AG08395 (cell line): Measurements from ENCODE around the gene TMEM163.
"Not testable (repeated sequence)": the region's sequence is repeated elsewhere in the genome, so short reads cannot be mapped to it uniquely, and the experiment has no call there.

ENCODE experiments used
- DNase-seq: peaks from one replicate; pipeline ENCODE4 v3.0.0; 2012; ENCODE audit warnings: mixed read lengths, low spot score

The TMEM163 gene

DNA sequence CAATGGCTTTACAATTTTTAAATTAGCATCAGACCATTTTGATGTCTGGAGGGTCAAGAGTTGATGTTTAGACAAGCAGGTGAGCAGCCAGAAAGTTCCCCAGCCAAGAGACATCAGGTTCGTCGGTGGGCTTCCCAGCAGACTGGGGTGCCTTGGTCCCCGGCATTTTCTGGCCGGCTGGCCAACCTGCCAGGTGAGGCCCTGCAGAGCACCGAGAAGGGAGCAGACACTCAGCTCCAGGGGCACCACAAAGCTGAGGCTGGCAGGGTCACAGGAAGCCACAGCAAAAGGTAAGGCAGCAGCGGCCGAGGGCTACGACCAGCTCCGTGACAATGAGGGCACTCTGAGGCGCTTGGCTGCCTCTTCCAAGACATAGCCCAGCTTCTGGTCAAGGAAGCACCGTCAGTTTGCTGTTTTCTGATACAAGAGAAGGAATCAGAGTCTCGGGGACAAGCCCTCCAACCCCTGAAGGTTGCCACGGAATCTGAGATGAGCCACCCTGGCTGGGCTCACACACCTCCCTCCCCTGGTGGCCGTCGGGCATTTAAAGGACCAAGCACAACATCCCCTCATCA is 235.9 kb downstream of the TMEM163 start:
- no peak for DNase-seq

DNA sequence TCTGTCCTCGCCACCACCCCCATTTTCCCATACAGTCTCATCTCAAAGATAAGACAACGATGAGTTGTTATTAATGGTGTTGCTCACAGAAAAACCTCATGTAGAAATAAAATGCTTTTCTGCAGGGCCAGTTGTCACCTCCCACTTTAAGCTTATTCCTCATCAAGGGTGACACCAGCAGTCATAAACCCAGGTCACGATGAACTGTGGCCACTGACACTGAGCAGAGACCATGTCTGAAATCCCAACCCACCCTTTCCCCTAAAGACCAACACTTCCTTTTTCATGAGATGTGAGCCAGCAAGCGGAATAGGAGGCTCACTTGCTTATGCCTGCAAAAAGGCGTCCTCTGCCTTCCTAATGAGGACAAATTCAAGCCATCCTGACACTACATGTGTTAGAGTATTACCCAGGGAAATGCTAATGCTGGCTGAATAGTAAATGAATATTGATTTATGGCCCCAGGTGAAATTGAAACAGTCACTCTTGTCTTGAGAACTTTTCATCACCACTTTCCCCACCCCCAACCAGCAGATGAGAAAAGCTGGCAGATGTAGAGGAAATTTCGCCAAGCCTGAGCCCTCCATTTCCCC is 236.6 kb downstream of the TMEM163 start:
- DNase-seq = no peak

DNA sequence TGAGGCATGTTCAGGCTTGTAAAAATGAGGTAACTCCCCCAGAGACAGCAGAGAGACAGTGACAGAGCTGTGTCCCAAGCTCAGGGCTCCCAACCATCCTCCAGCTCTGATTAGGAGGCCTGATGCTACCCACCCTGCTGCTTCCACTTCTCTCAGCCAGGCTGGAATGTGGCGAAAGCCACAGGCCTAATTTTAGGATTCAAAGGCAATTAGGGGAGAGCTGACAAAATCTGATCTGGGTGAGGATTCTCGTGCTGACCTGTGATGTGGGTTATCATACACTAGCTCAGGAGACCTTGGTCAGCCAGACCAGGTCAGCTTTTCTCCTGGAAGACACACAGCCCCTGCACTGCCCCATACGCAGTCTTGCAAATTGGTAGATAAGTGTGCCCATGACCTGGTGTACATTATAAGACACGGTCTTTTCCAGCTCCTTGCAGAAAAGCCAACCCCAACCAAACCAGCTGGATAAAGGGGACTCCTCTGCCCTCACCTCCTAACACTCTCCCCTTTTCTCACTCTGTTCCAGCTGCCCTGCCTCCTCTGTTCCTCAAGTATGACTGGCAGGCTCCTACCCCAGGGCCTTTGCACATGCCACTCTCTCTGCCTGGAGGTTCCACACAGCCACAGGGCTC is 239.0 kb downstream of the TMEM163 start:
- no peak for DNase-seq

DNA sequence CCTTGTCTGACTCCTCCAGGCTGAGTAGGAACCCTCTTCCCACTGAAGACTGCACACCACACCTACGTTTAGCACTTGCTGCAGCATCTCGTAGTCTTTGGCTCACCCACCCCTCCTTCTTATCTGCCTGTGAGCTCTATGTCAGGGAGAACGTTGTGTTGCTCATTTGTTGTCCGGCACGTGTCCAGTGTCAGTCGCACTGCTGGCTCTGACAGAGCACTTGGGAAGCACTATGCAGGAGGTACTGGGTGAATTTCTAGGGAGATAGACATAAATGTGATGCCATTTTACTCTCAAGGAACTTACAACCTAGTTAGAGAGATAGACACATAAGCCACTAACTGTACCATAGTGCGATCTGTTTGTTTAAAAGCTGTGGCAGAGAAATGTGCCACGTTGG is 241.8 kb downstream of the TMEM163 start:
- not testable (repeated sequence) for DNase-seq

DNA sequence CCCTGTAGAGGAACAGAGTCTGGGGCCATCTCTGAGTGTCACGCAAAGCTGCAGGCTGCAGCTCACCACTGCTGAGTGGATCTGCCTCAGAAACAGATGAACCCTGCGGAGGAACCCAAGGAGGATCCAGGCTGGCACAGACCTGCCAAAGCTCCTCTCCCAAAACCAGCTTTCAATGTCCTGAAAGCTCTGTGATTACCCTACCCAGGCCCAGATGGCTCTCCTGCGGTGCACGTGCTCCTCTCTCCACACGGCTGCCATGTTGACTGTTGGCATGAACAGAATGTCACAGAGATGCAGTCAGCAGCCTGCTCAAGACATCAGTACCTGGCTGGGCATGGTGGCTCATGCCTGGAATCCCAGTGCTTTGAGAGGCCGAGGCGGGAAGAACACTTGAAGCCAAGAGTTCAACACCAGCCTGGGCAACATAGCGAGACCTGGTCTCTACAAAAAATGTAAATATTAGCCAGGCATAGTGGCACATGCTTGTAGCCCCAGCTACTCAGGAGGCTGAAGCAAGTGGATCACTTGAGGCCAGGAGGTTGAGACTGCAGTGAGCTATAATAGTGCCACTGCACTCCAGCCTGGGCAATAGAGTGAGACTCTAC is 248.1 kb downstream of the TMEM163 start:
- DNase-seq = no peak

DNA sequence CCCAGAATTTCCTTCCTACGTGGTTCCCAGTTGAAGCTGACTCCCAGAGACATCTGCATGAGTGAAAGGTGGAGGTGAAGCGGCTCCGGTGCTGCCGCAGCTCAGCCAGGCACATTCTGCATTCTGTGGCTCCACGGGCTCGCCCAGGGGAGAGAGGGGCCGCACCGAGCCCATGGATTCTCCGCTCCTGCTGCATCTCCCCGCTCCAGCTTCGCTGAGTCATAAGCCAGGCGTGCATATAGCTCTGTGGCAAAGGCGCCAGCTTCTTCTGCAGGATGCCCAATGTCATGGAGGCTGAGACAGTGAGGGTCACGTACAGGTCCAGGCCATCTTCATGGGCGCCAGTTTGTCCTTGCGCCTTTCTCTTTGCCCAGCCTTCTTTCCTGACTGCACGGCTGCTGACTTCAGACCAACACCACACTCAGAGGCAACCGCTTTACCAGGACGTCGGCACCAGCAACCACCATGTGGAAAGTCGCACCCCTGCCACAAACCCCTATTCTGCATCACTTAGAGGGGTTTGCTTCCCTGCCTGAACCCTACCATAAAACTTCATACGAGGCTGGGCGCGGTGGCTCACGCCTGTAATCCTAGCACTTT is 249.2 kb downstream of the TMEM163 start:
- DNase-seq = no peak

DNA sequence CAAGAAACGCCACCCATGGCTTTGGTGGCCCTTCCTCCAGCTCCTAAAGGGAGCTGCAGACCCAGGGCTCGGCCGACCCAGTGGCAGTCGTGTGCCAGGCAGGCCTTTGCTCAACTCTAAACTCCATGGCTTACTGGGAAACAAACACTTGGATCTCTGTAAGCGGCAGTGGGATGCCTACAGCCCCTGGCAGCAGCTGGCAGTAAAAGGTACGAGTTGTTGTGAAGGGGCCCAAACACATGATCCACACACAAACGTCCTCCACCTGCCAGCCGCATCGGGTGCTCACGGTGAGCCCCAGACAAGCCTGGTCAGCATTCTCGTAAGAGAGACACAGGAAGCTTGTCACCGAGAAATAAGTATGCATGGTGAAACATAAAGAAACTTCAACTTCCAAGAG is 250.0 kb downstream of the TMEM163 start:
- no peak for DNase-seq

DNA sequence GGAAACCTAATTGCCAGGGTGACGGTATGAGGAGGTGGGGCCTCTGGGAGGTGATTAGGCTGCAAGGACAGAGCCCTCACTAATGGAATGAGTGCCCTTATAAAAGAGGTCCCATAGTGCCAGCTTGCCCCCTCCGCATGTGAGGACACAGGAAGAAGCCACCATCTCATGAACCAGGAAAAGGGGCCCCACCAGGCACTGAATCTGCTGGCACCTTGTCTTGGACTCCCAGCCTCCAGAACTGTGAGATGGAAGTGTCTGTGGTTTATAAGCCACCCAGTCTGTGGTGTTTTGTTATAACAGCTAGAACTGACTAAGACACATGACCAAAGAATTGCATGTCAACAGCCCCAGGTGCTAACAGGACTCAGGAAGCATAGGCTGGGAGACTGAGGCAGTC is 250.6 kb downstream of the TMEM163 start:
- DNase-seq = no peak

DNA sequence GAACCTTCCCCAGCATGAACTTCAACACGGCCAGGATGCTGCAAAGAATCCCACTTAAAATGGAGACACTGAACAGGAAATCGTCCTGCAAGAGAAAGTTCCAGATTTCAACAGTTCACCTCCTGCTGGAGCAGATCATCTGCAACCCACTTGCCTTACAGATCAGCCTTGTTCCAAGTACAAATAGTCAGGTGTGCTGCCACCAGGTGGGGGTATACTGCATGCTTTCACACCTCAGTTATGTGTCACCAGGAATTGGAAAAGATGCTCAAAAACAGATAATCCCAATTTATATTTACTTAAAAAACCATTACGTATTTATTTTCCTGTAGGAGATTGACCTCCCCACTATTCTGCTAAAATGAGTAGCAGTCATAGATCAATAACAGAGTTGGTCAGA is 252.7 kb downstream of the TMEM163 start:
- DNase-seq = no peak

DNA sequence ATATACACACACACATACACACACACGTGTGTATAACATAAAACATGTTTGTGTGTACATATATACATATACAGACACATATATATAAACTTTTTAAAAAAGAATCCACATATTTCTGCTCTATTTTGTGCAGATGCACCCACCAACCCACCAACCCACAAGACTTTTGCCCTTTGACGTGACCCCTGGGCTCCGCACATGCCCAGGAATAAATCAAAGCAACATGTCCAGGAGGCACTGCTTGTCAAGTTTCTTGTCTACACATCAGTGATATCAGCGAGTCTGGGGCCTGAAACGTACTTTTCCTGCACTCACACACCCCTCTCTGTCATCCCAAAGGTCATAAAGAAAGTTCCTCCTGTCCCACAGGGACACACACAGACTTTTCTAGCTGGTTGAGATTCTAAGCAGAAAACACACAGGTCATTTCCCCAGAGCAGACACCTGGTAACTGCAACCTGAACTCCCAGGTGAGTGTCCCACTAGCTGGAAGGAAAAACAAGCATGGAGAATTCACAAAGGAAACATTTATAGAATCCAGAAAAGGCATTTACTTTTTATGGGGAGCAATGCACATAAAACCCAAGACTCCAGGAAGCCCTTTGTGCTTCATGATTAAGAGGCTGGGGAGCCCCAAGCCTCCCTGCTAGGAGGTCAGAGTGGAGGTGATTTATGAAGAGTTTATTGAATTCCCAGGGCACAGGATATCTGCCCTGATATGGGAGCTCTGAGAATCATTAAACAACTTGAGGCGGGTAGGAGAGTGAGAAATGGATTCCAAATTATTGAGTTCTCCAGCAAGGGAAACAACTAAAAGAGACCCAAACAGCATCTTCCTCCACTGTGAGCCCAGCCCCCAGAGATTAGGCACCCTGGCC is 253.3 kb downstream of the TMEM163 start:
- DNase-seq = no peak

DNA sequence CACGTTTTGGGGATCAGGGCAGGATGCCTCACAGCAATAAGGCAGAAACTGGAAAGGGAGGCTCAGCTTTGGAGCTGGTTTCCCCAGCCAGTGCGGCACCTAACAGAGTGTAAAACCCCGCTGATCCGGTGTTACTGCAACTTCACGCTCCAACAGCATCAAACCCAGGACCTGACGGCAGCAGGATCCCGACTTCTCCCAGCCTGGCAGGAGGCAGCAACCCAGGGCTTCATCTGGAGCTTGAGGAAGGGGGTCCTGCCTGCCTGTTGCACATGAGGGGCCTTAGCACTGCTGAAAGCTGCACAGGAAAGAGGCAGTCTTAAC is 255.1 kb downstream of the TMEM163 start:
- no peak for DNase-seq

DNA sequence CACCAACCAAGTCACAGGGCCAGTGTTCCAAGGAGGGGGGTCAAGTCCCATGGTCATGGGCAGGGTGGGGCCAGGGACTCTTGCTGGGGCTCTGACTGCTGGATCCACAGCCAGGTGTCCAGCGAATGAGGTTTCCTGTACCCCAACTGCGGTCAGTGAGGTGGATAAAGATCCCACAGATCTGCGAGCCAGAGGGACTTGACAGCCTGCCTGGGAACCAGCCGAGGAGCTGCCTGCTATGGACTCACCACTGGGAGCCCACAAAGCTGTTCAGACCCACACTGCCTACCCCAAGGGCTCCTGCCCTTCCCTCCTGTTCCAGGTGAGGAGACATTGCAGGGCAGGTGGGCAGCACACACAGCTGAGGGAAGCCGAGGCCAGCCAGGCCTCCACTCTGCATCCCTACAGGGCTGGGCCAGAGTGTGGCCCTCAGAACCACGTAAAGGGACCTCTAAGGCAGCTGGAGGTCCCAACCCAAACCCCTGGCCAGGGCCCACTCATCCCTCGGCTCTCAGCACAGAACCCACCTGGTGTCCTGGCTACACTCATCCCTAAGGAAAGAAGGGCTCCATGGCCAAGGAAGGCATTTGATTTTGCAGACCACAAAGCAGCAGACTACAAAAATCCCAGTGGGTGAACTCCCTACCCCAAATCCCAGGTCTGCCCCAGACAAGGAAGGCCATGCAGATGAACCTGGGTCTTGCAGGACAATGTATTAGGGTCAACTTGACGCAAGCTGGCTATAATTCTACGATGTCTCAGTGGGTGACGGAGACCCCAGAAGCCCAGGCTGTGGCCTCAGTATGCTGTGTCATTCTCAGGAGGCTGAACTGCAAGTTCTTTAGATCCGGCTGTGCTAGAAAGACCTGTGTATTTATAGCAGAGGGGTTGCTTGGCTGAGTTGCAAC is 255.8 kb downstream of the TMEM163 start:
- no peak for DNase-seq

DNA sequence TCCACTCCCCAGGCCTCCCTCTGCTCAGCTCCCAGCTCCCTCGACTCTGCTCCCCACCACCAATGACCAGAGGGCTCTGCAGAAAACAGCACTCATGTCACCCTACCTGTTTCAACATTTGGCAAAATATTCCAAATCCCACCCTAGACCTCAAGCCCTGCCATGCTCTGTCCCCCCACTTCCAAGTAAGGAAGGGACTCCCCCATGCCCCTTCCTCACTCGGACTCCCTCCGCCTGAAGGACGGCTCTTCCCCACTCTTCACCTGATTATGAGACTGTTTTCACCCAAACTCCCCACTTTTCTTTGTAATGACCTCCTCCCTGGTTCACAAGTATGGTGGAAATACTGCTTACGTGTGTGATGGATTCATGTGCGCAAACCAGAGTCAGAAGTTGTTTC is 256.5 kb downstream of the TMEM163 start:
- DNase-seq = no peak

DNA sequence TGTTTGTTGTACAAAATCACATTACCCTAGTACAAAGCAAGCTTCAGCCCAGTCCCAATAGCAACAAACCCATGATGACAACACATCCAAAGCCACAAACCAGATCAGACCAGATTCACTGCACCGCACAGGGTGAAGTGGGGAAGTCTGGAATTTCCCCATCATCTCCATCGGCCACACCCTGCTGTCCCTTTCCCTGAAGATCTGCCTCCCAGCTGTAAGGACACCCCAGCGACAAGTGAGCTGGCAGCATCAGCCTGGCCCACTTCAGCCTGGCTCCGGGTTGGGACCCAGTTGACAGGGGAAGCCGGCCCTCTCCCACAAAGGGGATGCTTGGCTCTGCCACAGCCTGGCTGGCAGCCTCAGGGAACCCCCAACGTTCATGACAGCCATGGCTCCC is 257.3 kb downstream of the TMEM163 start:
- DNase-seq = peak; percentile 49

DNA sequence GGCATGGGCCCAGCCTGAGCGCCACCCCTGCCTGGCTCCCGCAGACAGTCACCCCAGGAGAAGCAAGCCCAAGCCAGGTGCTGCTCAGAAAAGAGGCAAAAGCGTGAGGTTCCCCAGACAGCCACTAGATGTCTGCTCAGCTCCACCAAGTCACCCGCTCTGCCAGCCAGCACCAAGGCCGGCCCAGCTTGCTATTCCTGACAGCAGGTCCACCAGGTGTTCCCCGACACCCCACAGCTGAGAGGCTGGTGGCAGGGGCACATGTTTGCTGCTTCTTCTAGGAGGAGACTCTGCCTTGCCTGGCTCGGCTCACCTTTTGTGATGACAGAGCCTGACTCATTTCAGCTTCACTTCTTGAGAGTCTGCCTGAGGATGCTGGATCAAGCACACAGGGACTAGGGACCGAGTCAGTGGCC is 258.2 kb downstream of the TMEM163 start:
- DNase-seq = peak; percentile 67

DNA sequence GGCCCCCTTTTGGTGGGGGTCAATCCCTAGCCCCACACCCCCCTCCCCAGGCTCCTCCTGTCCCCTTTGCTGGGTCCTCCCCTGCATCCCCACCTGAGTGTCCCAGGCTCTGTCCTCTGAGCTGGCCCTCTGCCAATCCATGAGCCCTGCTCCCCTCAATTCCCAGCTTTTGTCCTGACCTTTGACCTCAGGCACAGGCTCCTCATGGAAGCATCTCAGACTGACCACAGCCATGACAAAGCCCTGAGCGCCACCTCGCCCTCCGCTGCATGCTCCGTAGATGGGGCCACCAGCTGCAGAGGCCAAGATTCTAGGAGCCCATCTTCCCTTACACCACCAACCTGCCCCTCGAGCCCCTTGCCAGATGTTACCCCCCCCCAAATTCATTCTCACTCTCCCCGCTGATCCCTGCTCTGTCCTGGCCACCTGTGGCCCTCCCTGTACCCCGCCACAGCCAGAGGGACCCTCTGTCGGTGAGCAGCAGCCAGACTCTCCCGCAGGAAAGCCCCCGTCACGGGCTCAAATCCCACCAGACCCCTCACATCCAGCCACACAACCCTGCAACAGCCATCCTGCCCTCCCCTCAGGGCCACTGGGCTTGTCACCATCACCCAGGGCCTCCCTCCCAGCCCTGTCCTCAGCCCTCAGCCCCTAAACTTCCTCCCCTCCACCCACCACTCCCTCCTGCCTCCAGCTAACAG is 258.9 kb downstream of the TMEM163 start:
- DNase-seq = no peak

DNA sequence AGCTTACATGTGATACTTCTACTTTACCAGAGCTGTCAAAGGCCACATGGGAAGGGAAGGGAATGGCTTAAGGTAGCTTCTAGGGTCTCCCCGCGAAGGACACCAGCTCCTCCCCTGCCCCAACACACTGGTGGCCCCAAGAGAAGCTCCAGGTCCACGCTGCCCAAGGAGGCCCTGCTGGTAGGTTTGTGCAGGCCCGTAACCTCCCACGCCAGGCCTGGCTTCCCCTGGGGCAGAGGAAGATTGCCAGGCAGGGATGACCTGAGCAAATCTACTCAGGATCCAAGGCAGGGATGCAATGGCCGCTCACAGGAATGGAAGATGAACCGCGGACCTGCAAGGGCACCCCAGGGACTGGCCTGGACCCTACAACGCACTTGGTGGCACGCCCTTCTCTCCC is 259.9 kb downstream of the TMEM163 start:
- DNase-seq = no peak

DNA sequence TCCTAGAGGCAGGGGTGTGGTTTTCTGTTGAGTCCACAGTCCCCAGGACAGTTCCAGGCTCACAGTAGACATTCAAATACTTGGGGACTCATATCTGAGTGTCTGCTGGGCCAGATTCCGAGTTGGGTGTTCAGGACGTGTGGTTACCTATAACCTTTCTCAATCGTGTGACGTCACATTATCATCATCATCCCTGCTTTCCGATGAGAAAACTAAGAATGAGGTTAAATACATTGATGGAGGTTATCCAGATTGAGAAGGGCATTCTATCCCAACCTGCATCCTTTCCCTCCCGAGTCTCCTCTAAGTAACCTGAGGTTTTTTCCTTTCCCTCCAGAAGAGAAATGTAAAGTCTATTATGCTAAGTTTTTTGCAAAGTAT is 260.3 kb downstream of the TMEM163 start:
- no peak for DNase-seq

DNA sequence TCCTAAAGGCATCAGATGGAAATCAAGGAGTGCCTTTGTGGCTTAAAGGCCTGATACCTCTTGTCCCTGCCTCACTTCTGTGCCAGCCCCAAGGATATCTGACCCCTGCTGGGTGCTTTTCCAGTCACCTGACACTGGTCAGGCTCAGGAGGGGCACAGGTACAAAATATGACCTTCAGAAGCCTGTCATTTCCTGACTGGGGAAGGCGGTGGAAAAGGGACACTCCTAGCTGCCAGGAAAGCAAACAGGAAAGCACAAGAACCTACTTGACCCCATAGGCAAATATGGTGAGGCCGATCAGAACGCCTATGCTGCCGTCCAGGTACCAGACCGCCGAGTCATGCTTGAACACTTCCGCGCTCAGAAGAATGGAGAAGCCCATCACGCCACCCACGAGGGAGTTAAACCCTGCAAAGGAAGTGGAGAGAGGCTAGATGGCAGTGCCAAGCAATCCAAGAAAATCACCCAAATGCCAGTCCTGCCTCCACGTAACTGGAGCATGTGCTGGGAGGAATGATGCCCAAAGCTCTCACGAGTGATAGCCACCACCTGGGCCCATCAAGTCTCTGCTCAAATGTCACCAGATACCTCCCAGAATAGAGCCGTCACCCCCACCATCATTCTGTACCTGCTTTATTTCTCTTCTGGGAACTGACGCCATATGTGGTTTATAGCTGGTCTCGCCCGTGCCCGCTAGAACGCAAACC is 260.9 kb downstream of the TMEM163 start:
- DNase-seq = no peak

DNA sequence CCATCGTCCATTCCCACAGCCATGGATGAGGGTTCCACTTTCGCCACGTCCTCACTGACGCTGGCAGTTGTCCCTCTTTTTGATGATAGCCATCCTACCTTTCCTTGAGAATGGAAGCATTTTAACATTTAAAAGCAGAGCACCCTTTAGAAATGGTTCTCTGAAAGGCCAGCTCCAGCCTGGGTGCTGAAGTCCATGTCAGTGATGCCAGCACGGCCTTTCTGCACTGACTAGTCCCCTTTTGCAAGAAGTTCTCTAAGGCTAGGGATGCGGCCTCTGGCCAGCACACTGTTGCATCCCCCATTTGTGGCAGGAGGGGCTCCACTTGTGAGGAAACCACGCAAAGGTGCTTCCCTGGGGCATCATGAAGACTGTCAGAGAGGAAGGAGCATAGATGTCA is 261.4 kb downstream of the TMEM163 start:
- DNase-seq = no peak
